ENCODE measurements around the gene EVC.

Gene EVC

GRCh38 chr4:5730993-5731990 lies 20.3 kb downstream of the EVC start:
- no peak overlapping the region for H3K9ac ChIP-seq (ENCODE audit: insufficient read length)
- no peak overlapping the region for H3K4me3 ChIP-seq
- H3K9me3 ChIP-seq (ENCODE audit: low read depth, low read length): no peaks in the 10 kb centered on the region
- DNase-seq (ENCODE audit: low read depth, low spot score): no peak
- H3K27ac ChIP-seq: no peak overlapping the region
- peaks cover 4% of the 10 kb centered on the region; the same call in 1 of the 2 replicates for H3K36me3 ChIP-seq (ENCODE audit: insufficient read depth, low read length)
- TF ChIP-seq FOXP2 (optimal IDR thresholded peaks at IDR 0.05; ENCODE audit: control extremely low read depth, extremely low read length, insufficient read depth) (no peak), EZH2 (IDR thresholded peaks at IDR 0.05) (no peak), POLR2AphosphoS5 (IDR thresholded peaks at IDR 0.05; ENCODE audit: borderline replicate concordance, low read depth, low read length) (no peak)

GRCh38 chr4:5732158-5732557 lies 21.2 kb downstream of the EVC start:
- no peak for DNase-seq (ENCODE audit: low read depth, low spot score)

GRCh38 chr4:5734853-5735252 lies 23.9 kb downstream of the EVC start:
- Histone ChIP-seq H3K9ac (ENCODE audit: insufficient read length) (no peak overlapping the region), H3K36me3 (ENCODE audit: insufficient read depth, low read length) (peaks cover 2% of the 10 kb centered on the region; the same call in 1 of the 2 replicates)

More at GRCh38 chr4:5732158-5732557, 21.2 kb downstream of the EVC start:
- Histone ChIP-seq H3K9ac (ENCODE audit: insufficient read length) (no peak overlapping the region), H3K27ac (no peak overlapping the region), H3K9me3 (ENCODE audit: low read depth, low read length) (no peaks in the 10 kb centered on the region), H3K36me3 (ENCODE audit: insufficient read depth, low read length) (peaks cover 4% of the 10 kb centered on the region; the same call in 1 of the 2 replicates), H3K4me3 (no peak overlapping the region)
- TF ChIP-seq EZH2 (IDR thresholded peaks at IDR 0.05) (no peak), POLR2AphosphoS5 (IDR thresholded peaks at IDR 0.05; ENCODE audit: borderline replicate concordance, low read depth, low read length) (no peak), FOXP2 (optimal IDR thresholded peaks at IDR 0.05; ENCODE audit: control extremely low read depth, extremely low read length, insufficient read depth) (no peak)

GRCh38 chr4:5735463-5735862 lies 24.5 kb downstream of the EVC start:
- H3K9me3 ChIP-seq (ENCODE audit: low read depth, low read length): no peaks in the 10 kb centered on the region
- peaks cover 2% of the 10 kb centered on the region; the same call in 1 of the 2 replicates for H3K36me3 ChIP-seq (ENCODE audit: insufficient read depth, low read length)
- DNase-seq (ENCODE audit: low read depth, low spot score): no peak
- no peak overlapping the region for H3K4me3 ChIP-seq
- no peak overlapping the region for H3K27ac ChIP-seq
- no peak overlapping the region for H3K9ac ChIP-seq (ENCODE audit: insufficient read length)
- no peak for TF ChIP-seq POLR2AphosphoS5 (IDR thresholded peaks at IDR 0.05; ENCODE audit: borderline replicate concordance, low read depth, low read length)
- no peak for TF ChIP-seq EZH2 (IDR thresholded peaks at IDR 0.05)
- TF ChIP-seq FOXP2 (optimal IDR thresholded peaks at IDR 0.05; ENCODE audit: control extremely low read depth, extremely low read length, insufficient read depth): no peak

More at GRCh38 chr4:5734853-5735252, 23.9 kb downstream of the EVC start:
- DNase-seq (ENCODE audit: low read depth, low spot score): no peak
- Histone ChIP-seq H3K9me3 (ENCODE audit: low read depth, low read length) (no peaks in the 10 kb centered on the region), H3K27ac (no peak overlapping the region), H3K4me3 (no peak overlapping the region)
- TF ChIP-seq EZH2 (IDR thresholded peaks at IDR 0.05) (no peak), FOXP2 (optimal IDR thresholded peaks at IDR 0.05; ENCODE audit: control extremely low read depth, extremely low read length, insufficient read depth) (no peak), POLR2AphosphoS5 (IDR thresholded peaks at IDR 0.05; ENCODE audit: borderline replicate concordance, low read depth, low read length) (no peak)

- H3K36me3 ChIP-seq (ENCODE audit: insufficient read depth, low read length): peaks cover 7% of the 10 kb centered on the region; the same call in 1 of the 2 replicates
- TF ChIP-seq POLR2AphosphoS5 (IDR thresholded peaks at IDR 0.05; ENCODE audit: borderline replicate concordance, low read depth, low read length): no peak
- TF ChIP-seq FOXP2 (optimal IDR thresholded peaks at IDR 0.05; ENCODE audit: control extremely low read depth, extremely low read length, insufficient read depth): no peak
- no peak for TF ChIP-seq EZH2 (IDR thresholded peaks at IDR 0.05)
- no peak overlapping the region for H3K27ac ChIP-seq
- H3K4me3 ChIP-seq: no peak overlapping the region
- H3K9me3 ChIP-seq (ENCODE audit: low read depth, low read length): no peaks in the 10 kb centered on the region
- H3K9ac ChIP-seq (ENCODE audit: insufficient read length): no peak overlapping the region
- no peak for DNase-seq (ENCODE audit: low read depth, low spot score)
Observed at GRCh38 chr4:5738061-5738460, 27.1 kb downstream of the EVC start.

- no peak overlapping the region for H3K27ac ChIP-seq
- H3K36me3 ChIP-seq (ENCODE audit: insufficient read depth, low read length): peaks cover 22% of the 10 kb centered on the region; the same call in 1 of the 2 replicates
- H3K9ac ChIP-seq (ENCODE audit: insufficient read length): no peak overlapping the region
- H3K4me3 ChIP-seq: no peak overlapping the region
- no peak for TF ChIP-seq EZH2 (IDR thresholded peaks at IDR 0.05)
- TF ChIP-seq FOXP2 (optimal IDR thresholded peaks at IDR 0.05; ENCODE audit: control extremely low read depth, extremely low read length, insufficient read depth): no peak
- no peak for TF ChIP-seq POLR2AphosphoS5 (IDR thresholded peaks at IDR 0.05; ENCODE audit: borderline replicate concordance, low read depth, low read length)
- no peak for DNase-seq (ENCODE audit: low read depth, low spot score)
- H3K9me3 ChIP-seq (ENCODE audit: low read depth, low read length): no peaks in the 10 kb centered on the region
Observed at GRCh38 chr4:5742388-5742787, 31.4 kb downstream of the EVC start.

- TF ChIP-seq FOXP2 (optimal IDR thresholded peaks at IDR 0.05; ENCODE audit: control extremely low read depth, extremely low read length, insufficient read depth) (no peak), EZH2 (IDR thresholded peaks at IDR 0.05) (no peak), POLR2AphosphoS5 (IDR thresholded peaks at IDR 0.05; ENCODE audit: borderline replicate concordance, low read depth, low read length) (no peak)
- DNase-seq (ENCODE audit: low read depth, low spot score): no peak
- H3K27ac ChIP-seq: no peak overlapping the region
Observed at GRCh38 chr4:5742968-5743367, 32.0 kb downstream of the EVC start.

GRCh38 chr4:5746250-5746649 lies 35.2 kb downstream of the EVC start:
- Histone ChIP-seq H3K9ac (ENCODE audit: insufficient read length) (no peak overlapping the region), H3K36me3 (ENCODE audit: insufficient read depth, low read length) (peaks cover 22% of the 10 kb centered on the region; the same call in 1 of the 2 replicates), H3K27ac (no peak overlapping the region), H3K9me3 (ENCODE audit: low read depth, low read length) (no peaks in the 10 kb centered on the region), H3K4me3 (no peak overlapping the region)
- no peak for DNase-seq (ENCODE audit: low read depth, low spot score)
- TF ChIP-seq EZH2 (IDR thresholded peaks at IDR 0.05): no peak
- TF ChIP-seq POLR2AphosphoS5 (IDR thresholded peaks at IDR 0.05; ENCODE audit: borderline replicate concordance, low read depth, low read length): no peak
- TF ChIP-seq FOXP2 (optimal IDR thresholded peaks at IDR 0.05; ENCODE audit: control extremely low read depth, extremely low read length, insufficient read depth): no peak

More at GRCh38 chr4:5742968-5743367, 32.0 kb downstream of the EVC start:
- Histone ChIP-seq H3K9me3 (ENCODE audit: low read depth, low read length) (no peaks in the 10 kb centered on the region), H3K36me3 (ENCODE audit: insufficient read depth, low read length) (peaks cover 22% of the 10 kb centered on the region; the same call in 1 of the 2 replicates), H3K9ac (ENCODE audit: insufficient read length) (no peak overlapping the region), H3K4me3 (no peak overlapping the region)
